ENCODE results near the gene SMIM33. TPM values are rescaled to one million over a fixed set of nuclear protein-coding genes. Genes with fewer than 3 reads are reported as not detected.

Gene SMIM33
- polyA plus RNA-seq, 1 of the 3 experiments (the other 2 are of a cell fraction), result not detected

DNA sequence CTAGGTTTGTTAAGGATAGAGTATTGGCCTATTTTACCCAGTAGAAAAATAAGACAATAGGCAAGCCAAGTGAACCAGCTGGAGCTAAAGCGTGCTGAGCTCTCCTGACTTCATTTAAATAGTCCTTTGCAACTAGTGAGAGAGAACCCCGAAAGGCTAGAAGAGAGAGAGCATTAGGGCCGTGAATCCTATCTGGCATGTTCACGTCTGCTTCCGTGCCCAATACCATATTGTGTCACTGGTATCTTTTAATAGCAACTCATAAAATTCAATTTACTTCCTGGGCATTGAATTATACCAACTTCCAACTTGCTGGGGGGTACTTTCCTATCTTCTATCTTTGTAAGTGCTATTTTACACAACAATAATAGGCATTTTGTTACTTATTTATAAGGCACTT is 45.3 kb upstream of the SMIM33 start:
- H3K27ac ChIP-seq (ENCODE audit: low read depth in 2 of 2, low read length in 1 of 2), result peak overlapping the region in 1 of 2 experiments; percentile 72; a peak in 1 of 4 replicates

More for the DNA sequence above, 45.3 kb upstream of the SMIM33 start:
- no peak for DNase-seq
- H3K9ac ChIP-seq, result no peak overlapping the region
- no peak overlapping the region for H3K4me2 ChIP-seq
- H3K9me2 ChIP-seq, result no peaks in the 10 kb centered on the region
- ChIA-PET CTCF (interaction anchor here (1.6 to 9.7 kb wide), 2 partner anchors 17 to 89 kb away, joined by 4 to 324 read pairs; no protein-coding TSS in a partner anchor), POLR2A (interaction anchor here (1.3 kb wide), 1 partner anchor 88 kb away, joined by 3 read pairs; no protein-coding TSS in a partner anchor)
- H3F3A ChIP-seq (replicated peaks; ENCODE audit: insufficient read depth), result peaks cover 24% of the 10 kb centered on the region
- TF ChIP-seq CHD2 (IDR thresholded peaks at IDR 0.05; ENCODE audit: low read length, partially characterized antibody) (no peak), TEAD4 (IDR thresholded peaks at IDR 0.05; ENCODE audit: borderline replicate concordance, insufficient read depth) (no peak), REST (IDR thresholded peaks at IDR 0.05; ENCODE audit: low read depth, low read length) (no peak), MAX (IDR thresholded peaks at IDR 0.05; ENCODE audit: low read depth) (no peak), RXRA (IDR thresholded peaks at IDR 0.05; ENCODE audit: borderline replicate concordance, low read depth) (no peak), MXI1 (IDR thresholded peaks at IDR 0.05; ENCODE audit: low read depth, low read length) (no peak), POLR2AphosphoS5 (IDR thresholded peaks at IDR 0.05; ENCODE audit: low read depth, low read length) (no peak), PBX3 (IDR thresholded peaks at IDR 0.05) (no peak), TAF1 (IDR thresholded peaks at IDR 0.05; ENCODE audit: borderline replicate concordance, low read depth, low read length) (no peak), ELF1 (IDR thresholded peaks at IDR 0.05) (no peak), YY1 (IDR thresholded peaks at IDR 0.05; ENCODE audit: low read depth) (no peak), GATA2 (CRISPR knock-in tag; IDR thresholded peaks at IDR 0.05) (no peak), USF1 (IDR thresholded peaks at IDR 0.05; ENCODE audit: borderline replicate concordance, low read depth) (no peak), EP300 (IDR thresholded peaks at IDR 0.05; ENCODE audit: borderline replicate concordance in 1 of 2, low read depth in 1 of 2, low read length in 1 of 2) (no peak), RFX5 (IDR thresholded peaks at IDR 0.05; ENCODE audit: low read length) (no peak), EZH2phosphoT487 (IDR thresholded peaks at IDR 0.05; ENCODE audit: borderline replicate concordance, low read depth) (no peak), GABPA (IDR thresholded peaks at IDR 0.05; ENCODE audit: low read depth) (no peak), FOXM1 (IDR thresholded peaks at IDR 0.05; ENCODE audit: low read depth) (no peak), RAD21 (IDR thresholded peaks at IDR 0.05; ENCODE audit: low read length) (no peak)
- TF ChIP-seq, protein P1, sequence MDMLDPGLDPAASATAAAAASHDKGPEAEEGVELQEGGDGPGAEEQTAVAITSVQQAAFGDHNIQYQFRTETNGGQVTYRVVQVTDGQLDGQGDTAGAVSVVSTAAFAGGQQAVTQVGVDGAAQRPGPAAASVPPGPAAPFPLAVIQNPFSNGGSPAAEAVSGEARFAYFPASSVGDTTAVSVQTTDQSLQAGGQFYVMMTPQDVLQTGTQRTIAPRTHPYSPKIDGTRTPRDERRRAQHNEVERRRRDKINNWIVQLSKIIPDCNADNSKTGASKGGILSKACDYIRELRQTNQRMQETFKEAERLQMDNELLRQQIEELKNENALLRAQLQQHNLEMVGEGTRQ (IDR thresholded peaks at IDR 0.05; ENCODE audit: borderline replicate concordance, low read depth, low read length), result no peak
- peaks cover 19 to 39% of the 10 kb centered on the region in 2 experiments for H3K36me3 ChIP-seq (replicated peaks in 1 of 2; ENCODE audit: control insufficient read depth in 1 of 2, insufficient read depth in 2 of 2, low read length in 1 of 2)
- 92% methylated on average over 5 of the region's 5 CpGs for WGBS (ENCODE audit: low lambda C conversion rate)
- no peaks in the 10 kb centered on the region for H3K9me3 ChIP-seq
- H3K4me1 ChIP-seq (ENCODE audit: control insufficient read depth in 1 of 2, insufficient read depth in 2 of 2, low read depth in 1 of 2, low read length in 1 of 2), result peaks cover 8 to 9% of the 10 kb centered on the region in 2 experiments; a peak in 3 of 4 replicates
- no peaks in the 10 kb centered on the region for H3K27me3 ChIP-seq (ENCODE audit: insufficient read depth)
- no peaks in the 10 kb centered on the region for H3K79me2 ChIP-seq (ENCODE audit: insufficient read depth)
- no peaks in the 10 kb centered on the region for H4K20me1 ChIP-seq (ENCODE audit: insufficient read depth)
- no peak overlapping the region for H3K4me3 ChIP-seq (ENCODE audit: low read depth in 2 of 2, low read length in 1 of 2)
- H2AFZ ChIP-seq (ENCODE audit: low read depth), result no peak overlapping the region
